ENCODE data around the gene TRPM2.

TRPM2 gene

DNA sequence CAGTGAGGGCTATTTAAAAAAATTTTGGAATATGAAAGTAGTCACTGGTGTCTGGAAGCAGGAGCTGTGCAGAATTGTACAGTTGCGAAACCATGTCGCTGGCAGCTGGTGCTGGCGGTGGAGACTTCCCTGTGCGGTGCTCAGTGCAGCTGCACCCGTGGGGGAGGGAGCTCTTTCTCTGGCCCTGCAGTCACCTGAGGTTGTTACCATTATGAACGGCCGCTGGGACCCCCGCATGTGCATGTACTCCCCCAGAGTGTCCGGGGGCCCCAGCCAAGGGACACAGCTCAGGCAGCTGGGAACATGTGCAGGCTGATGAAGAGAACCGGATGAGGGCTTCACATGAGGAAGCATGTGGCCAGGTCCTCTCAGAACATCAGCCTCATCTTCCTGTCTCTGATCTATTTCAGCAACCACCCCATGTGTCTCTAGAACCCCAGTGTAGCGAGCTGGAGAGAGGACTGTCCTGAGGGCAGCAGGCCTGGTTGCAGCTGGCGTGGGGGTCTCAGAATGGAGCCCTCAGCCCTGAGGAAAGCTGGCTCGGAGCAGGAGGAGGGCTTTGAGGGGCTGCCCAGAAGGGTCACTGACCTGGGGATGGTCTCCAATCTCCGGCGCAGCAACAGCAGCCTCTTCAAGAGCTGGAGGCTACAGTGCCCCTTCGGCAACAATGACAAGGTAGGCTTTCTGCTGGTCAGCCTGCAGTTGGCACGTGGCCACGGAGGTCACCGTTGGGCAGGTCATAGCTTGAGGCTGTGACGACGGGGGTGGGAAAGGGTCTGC is at the start of gene TRPM2:
TRPM2 (plus strand) TSS at position 431 of the 780 bp plus-strand sequence; CDS start at position 511, 80 bp downstream.
- no peak for DNase-seq (ENCODE audit: low read depth)

DNA sequence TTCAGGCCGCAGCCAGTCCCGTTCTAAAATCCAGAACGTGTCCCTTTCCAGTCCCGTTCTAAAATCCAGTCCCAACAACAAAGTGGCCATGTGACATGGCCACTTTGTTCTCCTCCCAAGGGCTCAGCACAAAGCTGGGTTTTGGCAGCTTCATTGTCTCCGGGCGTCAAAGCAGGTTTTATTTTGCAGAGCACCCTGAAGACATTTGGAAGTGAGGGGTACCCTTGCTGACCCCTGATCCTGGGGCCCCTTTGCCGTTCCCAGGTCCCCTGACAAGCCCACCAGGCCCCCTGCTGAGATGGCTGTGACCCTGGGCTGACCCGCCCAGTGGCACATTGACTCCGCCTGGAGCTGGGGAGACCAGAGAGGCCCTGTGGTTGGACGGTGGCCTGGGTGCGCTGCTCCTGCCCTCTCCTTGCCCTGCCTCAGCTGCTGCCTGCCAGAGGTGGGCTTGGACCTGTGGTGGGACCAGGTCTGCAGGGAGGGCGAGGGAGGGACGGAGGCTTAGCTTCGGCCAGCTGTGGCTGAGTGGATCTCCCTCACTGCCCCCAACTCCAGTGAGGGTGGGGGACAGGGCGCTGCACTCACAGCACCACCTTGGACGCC is 49.3 kb upstream of the TRPM2 start:
- no peak for DNase-seq (ENCODE audit: low read depth)

DNA sequence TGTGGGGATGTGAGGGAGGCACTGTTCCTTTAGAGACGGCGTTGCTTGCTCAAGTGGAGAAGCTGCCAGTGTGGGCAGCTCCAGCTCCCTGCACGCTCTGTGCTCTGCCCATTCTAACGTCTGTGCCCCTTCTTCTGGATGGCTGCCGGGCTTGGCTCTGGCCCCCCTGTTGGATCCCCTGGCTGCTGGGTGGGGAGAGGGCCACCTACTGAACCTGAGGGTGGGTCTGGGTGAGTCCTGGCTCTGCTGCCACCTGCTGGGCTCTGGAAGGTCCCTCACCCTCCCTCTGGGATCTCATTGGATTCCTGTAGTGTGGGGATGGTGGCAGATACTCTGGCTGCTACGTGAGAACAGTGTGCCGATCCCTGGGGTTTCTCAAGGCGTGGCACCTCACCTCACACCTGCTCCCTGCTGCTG is 48.5 kb upstream of the TRPM2 start:
- DNase-seq (ENCODE audit: low read depth) = no peak

DNA sequence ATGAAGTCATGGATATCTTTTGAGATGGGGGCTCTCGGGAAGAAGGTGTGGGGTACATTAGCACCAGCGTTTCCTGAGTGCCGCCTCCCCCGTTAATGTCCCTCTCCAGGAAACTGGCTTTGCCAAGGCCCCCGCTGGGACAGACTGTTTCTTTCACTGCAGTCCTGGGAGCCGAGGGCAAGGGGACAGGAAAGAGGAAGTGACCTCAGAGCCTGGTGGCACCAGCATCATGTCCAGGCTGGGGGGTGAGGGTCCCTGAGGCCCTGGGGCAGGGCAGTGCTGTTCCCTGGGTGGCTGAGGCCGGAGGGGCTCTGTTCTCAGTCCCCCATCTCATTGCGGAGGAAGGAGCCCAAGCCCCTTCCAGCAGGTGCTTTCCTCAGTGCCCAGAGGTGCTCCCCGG is 47.7 kb upstream of the TRPM2 start:
- DNase-seq (ENCODE audit: low read depth) = no peak

DNA sequence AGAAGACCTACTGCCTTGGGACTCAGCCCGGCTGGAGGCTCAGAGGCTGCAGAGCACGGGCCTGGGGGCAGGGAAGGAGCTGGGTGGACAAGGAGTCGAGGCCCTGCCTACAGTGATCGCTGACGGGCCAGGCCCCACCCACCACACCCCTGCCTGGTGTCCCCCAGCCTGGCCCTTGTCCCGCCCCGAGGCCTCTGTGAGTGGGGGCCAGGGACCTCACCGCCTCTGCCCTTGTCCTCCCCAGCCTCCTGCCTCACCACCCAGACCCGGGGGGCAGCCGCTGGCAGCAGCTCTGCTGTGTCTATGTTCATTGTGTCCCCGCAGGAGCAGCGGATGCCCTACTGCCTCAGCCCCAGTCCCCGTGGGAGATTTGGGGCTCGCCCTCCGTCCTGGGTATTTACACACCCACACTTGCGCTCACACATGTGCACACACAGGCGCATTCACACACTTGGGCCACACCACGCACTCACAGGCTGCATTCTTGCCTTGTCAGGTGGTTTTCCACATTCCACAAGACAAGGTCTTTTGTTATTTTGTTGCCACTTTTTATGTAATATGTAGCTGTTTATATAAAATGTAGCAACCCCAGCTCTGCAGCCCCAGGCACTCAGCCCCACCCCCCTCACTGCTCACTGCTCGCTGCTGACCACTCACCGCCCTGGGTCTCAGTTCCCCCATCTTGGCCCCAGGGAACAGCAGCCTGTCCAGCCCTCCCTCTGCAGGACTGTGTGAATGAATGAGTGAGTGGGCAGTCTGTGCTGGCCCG is 46.3 kb upstream of the TRPM2 start:
- no peak for DNase-seq (ENCODE audit: low read depth)

DNA sequence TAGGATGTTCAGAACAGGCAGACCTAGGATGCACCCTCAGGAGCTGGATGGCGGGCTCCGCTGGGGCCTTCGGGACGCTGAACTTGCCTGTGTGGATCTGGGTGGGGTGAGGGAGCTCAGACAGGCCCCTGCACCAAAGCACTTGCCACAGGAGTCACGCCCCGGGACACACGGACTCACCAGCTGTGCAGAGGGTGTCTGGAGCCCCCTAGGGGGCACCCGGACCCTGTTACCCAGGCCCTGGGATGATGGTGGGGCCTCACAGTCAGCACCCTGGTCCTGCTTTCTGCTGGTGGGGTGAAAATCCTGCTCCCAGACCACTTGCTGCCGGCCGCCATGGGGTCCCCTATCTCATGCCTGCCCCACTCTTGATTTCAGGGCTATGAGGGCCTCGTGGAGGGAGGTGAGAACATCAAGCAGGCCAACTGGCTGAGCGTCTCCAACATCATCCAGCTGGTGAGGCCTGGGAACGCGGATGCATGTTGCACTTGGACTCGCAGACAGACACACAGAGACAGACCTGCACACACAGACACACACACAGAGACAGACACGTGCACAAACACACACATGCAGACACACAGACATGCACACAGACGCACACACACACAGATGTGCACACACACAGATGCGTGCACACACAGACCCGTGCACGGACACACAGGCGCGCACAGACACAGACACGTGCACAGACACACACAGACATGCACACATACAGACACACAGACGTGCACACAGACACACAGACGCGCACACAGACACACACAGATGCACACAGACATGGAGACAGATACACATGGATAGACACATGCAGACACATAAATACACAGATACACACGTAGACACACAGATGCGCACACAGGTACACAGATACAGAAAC is 42.6 kb upstream of the TRPM2 start:
- no peak for DNase-seq (ENCODE audit: low read depth)

DNA sequence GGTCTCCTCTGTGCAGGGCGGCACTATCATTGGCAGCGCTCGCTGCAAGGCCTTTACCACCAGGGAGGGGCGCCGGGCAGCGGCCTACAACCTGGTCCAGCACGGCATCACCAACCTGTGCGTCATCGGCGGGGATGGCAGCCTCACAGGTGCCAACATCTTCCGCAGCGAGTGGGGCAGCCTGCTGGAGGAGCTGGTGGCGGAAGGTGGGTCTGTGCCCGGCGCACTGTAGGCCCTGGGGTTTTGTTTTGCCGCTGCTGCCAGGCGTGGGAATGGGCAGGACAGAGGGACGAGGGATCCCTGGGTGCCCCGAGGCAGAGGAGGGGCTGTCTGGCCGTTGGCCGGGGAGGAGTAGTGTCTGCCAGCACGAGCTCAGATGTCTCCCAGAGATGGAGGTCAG is 41.3 kb upstream of the TRPM2 start:
- no peak for DNase-seq (ENCODE audit: low read depth)

DNA sequence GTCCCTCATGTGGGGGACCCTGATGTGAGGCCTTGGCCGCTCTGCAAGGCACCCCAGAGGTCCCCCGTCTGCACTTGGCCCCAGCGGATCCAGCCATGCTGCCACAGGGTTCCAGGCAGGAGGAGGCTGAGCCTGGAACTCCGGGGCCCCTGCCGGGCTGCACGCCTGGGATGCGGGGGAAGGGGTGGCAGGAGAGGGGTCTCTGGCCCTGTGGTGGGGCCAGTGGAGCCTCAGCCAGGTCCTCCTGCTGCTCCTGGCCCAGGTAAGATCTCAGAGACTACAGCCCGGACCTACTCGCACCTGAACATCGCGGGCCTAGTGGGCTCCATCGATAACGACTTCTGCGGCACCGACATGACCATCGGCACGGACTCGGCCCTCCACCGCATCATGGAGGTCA is 40.7 kb upstream of the TRPM2 start:
- no peak for DNase-seq (ENCODE audit: low read depth)

DNA sequence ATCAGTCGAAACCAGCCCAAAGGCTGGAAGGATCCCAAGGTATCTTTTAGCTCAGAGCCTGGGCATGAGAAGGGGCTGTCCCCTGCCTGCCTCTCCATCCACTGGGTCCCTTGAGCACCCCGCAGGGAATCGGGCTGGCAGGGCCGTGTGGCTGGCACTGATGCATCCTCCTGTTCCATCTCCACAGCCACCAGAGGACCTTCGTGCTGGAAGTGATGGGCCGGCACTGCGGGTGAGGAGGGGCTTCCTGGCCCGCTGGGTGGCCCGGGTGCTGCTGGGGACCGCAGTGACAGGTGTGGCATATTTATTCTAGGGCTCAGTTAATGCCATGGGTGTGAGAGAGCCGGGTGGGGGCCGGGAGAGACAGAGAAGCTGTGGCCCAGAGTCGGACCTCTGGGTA is 40.0 kb upstream of the TRPM2 start:
- no peak for DNase-seq (ENCODE audit: low read depth)

DNA sequence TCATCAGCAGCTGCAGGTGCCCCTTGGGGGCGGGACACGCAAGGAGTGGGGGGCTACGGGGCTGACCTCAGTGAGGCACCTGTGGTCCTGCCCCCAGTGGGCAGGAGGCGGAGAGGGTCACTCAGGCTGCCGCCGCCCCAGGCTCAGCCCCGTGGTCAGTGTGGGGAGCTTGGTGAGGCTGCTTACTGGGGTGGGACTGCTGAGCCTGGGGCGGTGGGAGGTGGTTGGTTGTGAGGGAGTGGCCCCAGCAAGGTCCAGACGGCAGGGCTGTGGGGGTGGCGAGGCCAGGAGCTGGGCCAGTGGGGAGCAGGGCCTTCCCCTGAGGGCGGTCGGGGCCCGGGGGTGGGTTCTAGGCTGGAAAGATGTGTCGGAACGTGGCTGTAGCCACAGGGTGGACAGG is 39.3 kb upstream of the TRPM2 start:
- no peak for DNase-seq (ENCODE audit: low read depth)

DNA sequence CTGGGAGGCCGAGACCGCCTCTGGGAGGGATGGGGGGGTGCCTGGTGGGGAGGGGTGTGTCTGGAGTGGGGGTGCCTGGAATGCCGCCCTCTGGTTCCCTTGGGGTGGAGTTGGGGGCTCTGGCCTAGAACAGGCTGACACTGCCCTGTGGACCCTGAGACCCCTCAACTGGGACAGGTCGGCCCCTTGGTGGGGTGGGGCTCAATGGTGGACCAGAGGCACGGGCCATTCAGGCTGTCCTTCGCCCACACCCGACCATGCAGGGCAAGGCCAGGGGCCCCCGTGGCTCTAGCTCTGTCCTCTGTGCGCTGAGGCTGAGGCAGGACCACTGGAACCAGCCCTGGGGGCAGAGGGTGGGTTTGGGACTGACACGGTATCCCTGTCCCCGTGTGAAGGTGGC is 38.9 kb upstream of the TRPM2 start:
- DNase-seq (ENCODE audit: low read depth) = no peak

DNA sequence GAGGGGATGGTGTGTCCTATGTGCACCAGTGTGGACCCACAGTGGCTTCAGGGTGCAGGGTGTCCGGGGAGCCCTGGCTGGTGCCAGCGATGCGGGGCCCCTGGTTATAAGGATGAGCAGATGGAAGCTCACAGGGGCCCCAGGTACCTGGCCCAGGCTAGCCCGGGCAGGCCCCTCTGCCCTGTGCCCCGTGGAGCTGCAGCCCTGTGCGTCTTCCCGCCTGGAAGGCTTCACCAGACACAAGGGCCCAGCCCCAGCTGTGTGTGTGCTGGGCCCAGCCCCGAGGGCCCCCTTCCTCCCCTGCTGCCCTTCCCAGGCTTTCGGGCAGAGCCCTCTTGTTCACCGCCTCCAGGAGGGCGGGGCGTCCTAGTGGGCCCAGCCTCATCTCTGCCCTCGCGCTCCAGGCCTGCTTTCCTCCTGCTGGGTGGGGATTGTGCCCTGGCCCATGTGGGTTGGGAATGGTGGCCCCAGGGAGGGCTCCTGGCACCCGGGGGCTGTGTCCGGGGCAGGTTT is 37.7 kb upstream of the TRPM2 start:
- DNase-seq (ENCODE audit: low read depth) = no peak

DNA sequence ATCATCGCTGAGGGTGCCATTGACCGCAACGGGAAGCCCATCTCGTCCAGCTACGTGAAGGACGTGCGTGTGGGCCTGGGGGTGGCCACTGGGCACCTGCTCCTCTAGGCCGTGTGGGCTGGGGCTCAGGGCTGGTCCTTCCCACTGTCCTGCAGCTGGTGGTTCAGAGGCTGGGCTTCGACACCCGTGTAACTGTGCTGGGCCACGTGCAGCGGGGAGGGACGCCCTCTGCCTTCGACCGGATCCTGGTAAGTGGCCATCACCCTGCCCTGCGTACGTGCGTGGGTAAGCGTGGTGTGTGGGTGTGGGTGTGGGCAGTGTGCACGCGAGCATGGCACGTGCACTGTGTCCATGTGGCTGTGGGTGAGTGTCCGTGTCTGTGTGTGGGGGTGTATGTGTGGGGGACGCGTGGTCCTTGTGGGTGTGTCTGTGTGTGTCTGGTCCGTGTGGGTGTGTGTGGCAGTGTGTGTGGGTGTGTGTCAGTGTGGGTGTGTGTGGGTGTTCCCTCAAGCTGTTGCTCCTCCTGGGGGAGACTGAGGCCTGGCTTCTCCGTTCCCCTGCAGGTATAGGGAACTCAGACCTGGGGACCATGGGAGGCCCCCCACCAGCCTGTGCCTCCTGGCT is 37.0 kb upstream of the TRPM2 start:
- DNase-seq (ENCODE audit: low read depth) = no peak

DNA sequence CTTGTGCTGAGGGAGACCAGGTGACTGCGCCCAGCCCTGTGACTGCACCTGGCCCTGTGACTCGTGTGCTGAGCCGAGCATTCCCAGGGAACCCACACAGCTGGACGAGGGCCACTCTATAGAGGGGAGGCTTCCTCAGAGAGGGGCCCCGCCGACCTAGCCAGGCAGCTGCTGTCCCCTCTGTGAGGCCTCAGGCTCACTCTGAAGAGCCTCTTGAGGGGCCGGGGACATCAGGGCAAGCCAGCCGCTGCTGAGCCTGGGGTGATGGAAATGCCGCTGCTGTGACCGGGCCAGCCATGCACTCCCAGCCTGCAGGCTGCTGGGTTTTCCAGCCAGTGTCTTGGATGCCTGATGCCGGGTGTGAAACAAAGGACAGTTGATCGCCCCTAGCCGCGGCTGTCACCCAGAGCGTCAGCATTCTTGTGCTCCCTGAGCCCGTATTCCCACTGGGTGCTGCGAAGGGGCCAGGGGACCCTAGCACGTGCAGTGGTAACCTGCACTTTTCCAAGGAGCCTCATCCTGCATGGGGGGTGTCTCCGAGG is 36.1 kb upstream of the TRPM2 start:
- no peak for DNase-seq (ENCODE audit: low read depth)

DNA sequence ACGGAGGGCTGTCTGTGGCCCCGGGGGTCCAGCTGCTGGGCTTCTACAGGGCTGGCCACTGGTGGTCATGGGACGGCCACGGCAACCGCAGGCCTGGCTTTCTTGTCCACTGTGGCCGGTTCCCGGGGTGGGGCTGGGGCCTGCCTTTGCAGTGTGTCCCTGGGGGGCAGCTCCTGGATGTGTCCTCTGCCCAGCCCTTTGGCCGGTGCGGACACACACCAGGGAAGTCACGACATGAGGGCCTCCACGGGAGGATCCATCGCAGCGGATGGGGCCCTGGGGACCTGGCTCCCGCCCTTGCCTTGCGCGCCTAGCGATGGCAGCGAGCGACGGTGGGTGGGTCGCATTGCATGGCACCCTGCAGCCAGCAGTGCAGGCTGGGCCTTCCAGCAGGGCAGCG is 35.5 kb upstream of the TRPM2 start:
- DNase-seq (ENCODE audit: low read depth) = no peak

DNA sequence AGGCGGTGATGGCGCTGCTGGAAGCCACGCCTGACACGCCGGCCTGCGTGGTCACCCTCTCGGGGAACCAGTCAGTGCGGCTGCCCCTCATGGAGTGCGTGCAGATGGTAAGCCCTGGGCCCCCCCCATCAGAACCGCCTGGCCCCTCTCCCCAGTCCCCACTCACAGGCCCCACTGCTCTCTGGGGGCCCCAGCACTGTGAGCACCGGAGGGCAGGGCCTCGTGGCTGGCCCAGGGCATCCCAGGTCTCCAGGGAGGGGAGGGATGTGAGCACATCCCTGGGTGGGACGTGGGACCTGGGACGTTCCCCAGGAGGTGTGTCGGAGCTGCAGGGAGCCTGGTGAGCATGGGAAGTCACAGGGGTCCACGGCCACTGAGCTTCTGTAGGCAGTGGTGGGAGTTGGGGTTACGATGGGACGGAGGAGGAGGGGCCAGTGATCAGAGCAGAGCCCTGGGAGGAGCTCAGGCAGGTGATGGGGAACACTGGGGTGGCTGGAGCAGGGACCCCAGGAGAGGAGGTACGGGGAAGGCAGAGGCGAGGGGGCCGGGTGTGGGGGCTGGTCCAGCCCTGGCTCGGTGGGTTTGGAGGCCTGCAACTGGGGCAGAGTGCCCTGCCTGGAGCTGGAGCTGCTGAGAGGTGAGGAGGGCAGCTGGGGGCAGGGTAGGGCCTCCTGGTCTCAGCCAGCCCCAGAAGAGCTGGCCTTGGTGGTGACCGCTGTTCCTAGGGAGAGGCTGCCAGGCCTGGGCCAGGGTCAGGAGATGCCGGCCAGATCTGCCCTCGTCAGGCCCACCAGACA is 34.7 kb upstream of the TRPM2 start:
- no peak for DNase-seq (ENCODE audit: low read depth)

DNA sequence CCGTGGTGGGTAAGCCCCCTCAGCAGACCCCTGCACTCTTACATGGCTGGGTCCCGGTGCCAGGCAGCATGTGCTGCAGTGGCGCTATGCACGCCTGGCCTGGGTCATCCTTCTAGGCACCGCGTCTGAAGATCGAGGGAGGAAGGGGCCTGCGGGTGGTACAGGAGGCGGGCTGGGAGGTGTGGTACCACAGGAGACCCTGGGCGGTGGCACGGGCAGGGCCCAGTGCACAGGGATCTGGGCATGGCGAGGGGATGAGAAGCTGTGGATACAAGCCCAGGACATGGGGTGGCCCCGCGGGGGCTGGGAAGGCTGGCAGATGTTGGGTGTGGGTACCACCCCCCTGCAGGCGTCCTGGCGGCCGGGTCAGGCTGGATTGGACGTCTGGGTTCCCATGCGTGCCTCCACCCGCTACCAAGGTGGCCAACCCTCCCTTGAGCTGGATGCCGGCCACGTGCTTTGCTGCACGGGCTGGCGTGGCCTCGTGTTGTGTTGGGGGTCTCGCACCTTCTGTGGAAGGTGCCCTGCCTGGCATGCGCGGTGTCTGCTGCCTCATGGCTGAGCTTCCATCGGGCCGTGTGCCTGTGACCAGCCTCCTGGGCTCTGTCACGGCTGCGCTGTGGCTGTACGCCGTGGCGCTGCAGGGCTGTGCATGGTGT is 33.9 kb upstream of the TRPM2 start:
- DNase-seq (ENCODE audit: low read depth) = no peak

DNA sequence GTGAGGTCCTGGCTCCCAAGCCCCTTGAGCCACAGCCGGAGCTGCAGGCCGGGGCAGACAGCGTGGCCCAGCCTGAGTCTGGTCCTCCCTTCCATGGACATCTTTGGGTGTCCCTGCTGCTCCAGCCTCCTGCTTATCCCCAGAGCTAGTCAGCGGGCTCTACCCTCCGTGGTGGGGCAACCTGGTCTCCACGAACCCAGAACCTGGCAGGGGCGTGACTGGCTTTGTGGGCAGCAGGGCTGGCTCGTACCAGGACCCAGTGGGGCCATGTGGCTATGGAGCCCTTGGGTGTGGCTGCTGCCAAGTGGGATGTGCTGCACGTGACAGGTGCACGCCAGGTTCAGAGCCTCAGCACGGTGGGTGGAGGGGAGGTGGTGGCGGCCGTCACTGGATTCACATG is 32.6 kb upstream of the TRPM2 start:
- DNase-seq (ENCODE audit: low read depth) = no peak

DNA sequence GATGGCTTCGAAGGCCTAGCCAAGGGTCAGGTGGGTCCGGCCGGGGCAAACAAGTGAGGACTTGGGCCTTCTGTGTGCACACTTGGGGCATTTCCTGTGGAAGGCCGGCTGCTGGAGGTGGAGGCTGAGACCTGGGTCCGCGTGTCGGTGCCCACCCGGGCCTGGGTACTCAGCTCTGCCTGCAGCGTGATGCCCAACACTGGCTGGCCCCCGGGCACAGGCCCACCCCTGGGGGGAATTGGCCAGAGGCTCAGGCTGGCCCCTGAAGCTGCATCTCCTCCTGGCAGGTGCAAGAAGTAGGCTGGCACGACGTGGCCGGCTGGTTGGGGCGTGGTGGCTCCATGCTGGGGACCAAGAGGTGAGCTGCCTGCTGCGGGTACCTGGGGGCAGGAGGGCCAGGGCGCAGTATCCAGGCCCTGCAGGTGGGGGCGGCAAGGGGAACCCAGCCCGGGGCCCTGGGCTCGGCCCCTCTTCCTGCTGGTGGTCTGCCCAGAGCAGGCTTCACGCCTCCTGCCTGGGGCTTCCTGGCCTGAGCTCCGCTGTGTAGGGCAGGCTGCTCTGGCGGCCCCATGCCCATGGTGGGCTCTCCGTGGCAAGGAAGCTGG is 31.5 kb upstream of the TRPM2 start:
- no peak for DNase-seq (ENCODE audit: low read depth)
